Stimulated activated CD4-positive, alpha-beta T cell treated with anti-CD3 and anti-CD28 coated beads, Interleukin-12 subunit alpha, Interleukin-12 subunit beta, amount 100 ng/mL, for 48 hours (primary cell): ENCODE measurements around the gene LOXL4.

ENCODE experiments used
- DNase-seq, 3 donors: peaks; one replicate each; pipeline ENCODE4 v3.0.0-alpha.2; 2020; ENCODE audit warnings: low read depth in 2 of 3, low spot score in 1 of 3

The LOXL4 gene

DNA sequence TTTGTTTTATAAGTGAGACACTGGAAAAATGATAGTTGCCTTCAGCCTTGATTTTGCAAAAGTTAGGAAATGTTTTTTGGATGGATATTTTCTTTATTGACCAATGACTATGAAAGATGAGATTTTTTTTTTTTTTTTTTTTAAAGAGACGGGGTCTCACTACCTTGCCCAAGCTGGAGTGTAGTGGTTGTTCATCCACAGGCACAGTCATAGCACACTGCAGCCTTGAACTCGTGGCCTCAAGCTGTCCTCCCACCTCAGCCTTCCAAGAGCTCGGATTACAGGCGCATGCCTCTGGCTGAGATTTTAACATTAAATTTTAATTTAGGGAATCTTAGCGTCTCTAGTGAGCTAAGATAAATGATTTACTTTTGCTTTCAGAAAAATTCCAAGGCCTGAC lies 66.2 kb downstream of the LOXL4 start:
- DNase-seq: no peak
